ENCODE results near the gene SEZ6L2. TPM values are rescaled to one million over a fixed set of nuclear protein-coding genes. Genes with fewer than 3 reads are reported as not detected.

Gene SEZ6L2
- total RNA-seq, 2 donors from 2014 or later, result 0.31 to 0.44 TPM

DNA sequence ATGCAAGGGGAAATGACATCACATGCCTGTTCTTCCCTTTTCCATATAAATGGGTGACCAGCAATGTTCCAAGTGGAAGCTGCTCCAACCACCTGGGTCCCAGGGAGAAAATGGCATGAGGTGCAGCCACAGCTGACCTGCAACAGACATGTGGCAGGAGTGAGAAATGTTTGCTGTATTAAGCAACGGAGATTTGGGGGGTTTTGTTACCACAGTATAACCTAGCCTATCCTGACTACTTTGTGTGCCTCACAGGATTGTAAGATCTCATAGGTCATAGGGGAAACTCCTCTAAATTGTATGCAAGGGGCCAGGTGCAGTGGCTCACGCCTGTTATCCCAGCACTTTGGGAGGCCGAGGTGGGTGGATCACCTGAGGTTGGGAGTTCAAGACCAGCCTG lies 48.4 kb downstream of the SEZ6L2 start:
- Mint-ChIP-seq H3K36me3 (ENCODE audit: insufficient read depth in 2 of 2) (peaks cover 3 to 14% of the 10 kb centered on the region in 2 donors), H3K27ac (no peak overlapping the region), H3K4me3 (no peak overlapping the region), H3K27me3 (ENCODE audit: low read depth) (no peaks in the 10 kb centered on the region), H3K4me1 (ENCODE audit: low read depth) (peaks cover 8% of the 10 kb centered on the region), H3K9me3 (no peaks in the 10 kb centered on the region)
- no peak for ATAC-seq (replicated peaks in 1 of 2)
- no peak for DNase-seq

DNA sequence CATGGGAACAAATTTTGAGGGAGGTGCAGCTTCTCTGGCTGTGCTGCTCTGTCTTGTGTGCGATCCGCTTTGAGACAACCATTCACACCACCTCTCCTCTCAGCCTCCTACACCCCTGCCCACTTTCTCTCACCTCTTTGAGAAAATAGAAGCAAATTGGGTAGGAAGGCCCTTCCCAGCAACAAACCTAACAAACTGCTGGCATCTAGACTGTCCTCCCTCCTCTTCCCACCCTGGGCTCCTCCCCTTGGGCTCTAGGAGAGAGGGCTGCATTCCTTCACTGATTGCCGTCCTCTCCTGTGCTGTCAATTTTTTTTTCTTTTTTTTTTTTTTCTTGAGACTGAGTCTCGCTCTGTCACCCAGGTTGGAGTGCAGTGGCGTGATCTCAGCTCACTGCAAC lies 49.8 kb downstream of the SEZ6L2 start:
- Mint-ChIP-seq H3K36me3 (ENCODE audit: insufficient read depth in 2 of 2) (peaks cover 3 to 21% of the 10 kb centered on the region in 2 donors), H3K4me3 (no peak overlapping the region), H3K27me3 (ENCODE audit: low read depth) (no peaks in the 10 kb centered on the region), H3K4me1 (ENCODE audit: low read depth) (peaks cover 8% of the 10 kb centered on the region), H3K27ac (no peak overlapping the region), H3K9me3 (no peaks in the 10 kb centered on the region)
- no peak for ATAC-seq (replicated peaks in 1 of 2)
- DNase-seq, result no peak

GRCh38 chr16:29848420-29849297 lies 50.7 kb downstream of the SEZ6L2 start:
- Mint-ChIP-seq H3K9me3 (no peaks in the 10 kb centered on the region), H3K4me1 (ENCODE audit: low read depth) (peaks cover 8% of the 10 kb centered on the region), H3K27me3 (ENCODE audit: low read depth) (no peaks in the 10 kb centered on the region), H3K36me3 (ENCODE audit: insufficient read depth in 2 of 2) (peaks cover 5 to 21% of the 10 kb centered on the region in 2 donors), H3K4me3 (no peak overlapping the region), H3K27ac (no peak overlapping the region)
- DNase-seq, result peak; percentile 83 to 88
- peak; percentile 88 to 94 for ATAC-seq (replicated peaks in 1 of 2)

DNA sequence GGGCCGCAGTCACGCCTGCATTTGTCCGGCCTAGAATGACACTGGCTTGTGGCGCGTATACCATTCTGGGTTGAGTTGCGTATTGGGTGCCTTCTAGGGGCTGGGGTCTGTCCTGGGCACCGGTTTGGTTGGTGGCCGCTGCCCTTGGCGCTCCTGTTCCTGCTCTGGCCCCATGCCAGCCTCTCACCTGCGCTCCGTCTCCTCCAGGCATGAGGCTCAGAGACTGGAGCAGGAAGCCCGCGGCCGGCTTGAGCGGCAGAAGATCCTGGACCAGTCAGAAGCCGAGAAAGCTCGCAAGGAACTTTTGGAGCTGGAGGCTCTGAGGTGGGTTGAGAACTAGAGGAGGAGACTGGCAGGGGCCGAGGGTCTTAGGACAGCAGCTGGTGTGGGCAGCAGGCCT lies 53.7 kb downstream of the SEZ6L2 start:
- no peak for ATAC-seq (replicated peaks in 1 of 2)
- H3K36me3 Mint-ChIP-seq (ENCODE audit: insufficient read depth in 2 of 2), result peaks cover 8 to 21% of the 10 kb centered on the region in 2 donors
- no peaks in the 10 kb centered on the region for H3K9me3 Mint-ChIP-seq

GRCh38 chr16:29844575-29845331 lies 54.6 kb downstream of the SEZ6L2 start:
- Mint-ChIP-seq H3K9me3 (no peaks in the 10 kb centered on the region), H3K4me3 (no peak overlapping the region), H3K27ac (no peak overlapping the region), H3K4me1 (ENCODE audit: low read depth) (peaks cover 8% of the 10 kb centered on the region), H3K36me3 (ENCODE audit: insufficient read depth in 2 of 2) (peaks cover 8 to 21% of the 10 kb centered on the region in 2 donors), H3K27me3 (ENCODE audit: low read depth) (no peaks in the 10 kb centered on the region)
- ATAC-seq (replicated peaks in 1 of 2) (no peak), DNase-seq (no peak)

More for the DNA sequence above, 53.7 kb downstream of the SEZ6L2 start:
- DNase-seq, result no peak
- Mint-ChIP-seq H3K27ac (no peak overlapping the region), H3K4me1 (ENCODE audit: low read depth) (peaks cover 8% of the 10 kb centered on the region), H3K27me3 (ENCODE audit: low read depth) (no peaks in the 10 kb centered on the region), H3K4me3 (no peak overlapping the region)

GRCh38 chr16:29843931-29844330 lies 55.4 kb downstream of the SEZ6L2 start:
- Mint-ChIP-seq H3K4me3 (no peak overlapping the region), H3K9me3 (no peaks in the 10 kb centered on the region), H3K27me3 (ENCODE audit: low read depth) (no peaks in the 10 kb centered on the region), H3K27ac (no peak overlapping the region), H3K36me3 (ENCODE audit: insufficient read depth in 2 of 2) (peaks cover 8 to 24% of the 10 kb centered on the region in 2 donors), H3K4me1 (ENCODE audit: low read depth) (peaks cover 8% of the 10 kb centered on the region)
- ATAC-seq (replicated peaks in 1 of 2) (no peak), DNase-seq (no peak)

DNA sequence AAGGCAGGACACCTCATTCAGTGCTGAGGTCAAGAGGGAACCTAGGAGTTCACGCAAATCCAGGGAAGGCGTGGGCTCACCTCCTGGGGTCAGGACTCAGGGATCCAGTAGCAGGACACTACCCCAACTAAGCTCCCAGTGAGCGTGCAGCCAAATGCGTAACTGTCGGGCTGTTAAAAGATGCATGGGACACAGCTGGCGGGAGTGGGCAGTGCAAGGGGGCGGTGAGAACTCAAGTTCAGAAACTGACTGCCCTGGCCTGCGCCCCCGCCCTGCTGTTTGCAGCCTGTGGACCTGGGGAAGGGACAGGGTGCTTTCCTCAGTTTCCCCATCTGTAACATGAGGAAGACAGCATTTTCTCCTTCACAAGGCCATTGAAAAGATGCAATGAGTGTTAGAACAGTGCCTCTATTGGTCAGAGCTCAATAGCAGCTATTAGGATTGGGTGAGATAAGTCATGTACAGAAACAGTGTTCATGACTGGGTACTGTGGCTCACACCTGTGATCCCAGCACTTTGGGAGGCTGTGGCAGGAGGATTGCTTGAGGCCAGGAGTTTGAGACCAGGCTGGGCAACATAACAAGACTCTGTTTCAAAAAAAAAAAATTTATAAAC lies 56.5 kb downstream of the SEZ6L2 start:
- peak overlapping the region; percentile 50 for H3K27ac Mint-ChIP-seq
- H3K36me3 Mint-ChIP-seq (ENCODE audit: insufficient read depth in 2 of 2), result peaks cover 8 to 19% of the 10 kb centered on the region in 2 donors
- no peaks in the 10 kb centered on the region for H3K4me1 Mint-ChIP-seq (ENCODE audit: low read depth)

GRCh38 chr16:29841631-29842030 lies 57.7 kb downstream of the SEZ6L2 start:
- DNase-seq, result no peak
- no peaks in the 10 kb centered on the region for H3K4me1 Mint-ChIP-seq (ENCODE audit: low read depth)
- H3K9me3 Mint-ChIP-seq, result no peaks in the 10 kb centered on the region
- H3K36me3 Mint-ChIP-seq (ENCODE audit: insufficient read depth in 2 of 2), result peaks cover 8 to 15% of the 10 kb centered on the region in 2 donors
- no peaks in the 10 kb centered on the region for H3K27me3 Mint-ChIP-seq (ENCODE audit: low read depth)
- no peak overlapping the region for H3K4me3 Mint-ChIP-seq
- no peak overlapping the region for H3K27ac Mint-ChIP-seq
- no peak for ATAC-seq (replicated peaks in 1 of 2)

More for the DNA sequence above, 56.5 kb downstream of the SEZ6L2 start:
- no peaks in the 10 kb centered on the region for H3K9me3 Mint-ChIP-seq
- ATAC-seq (replicated peaks in 1 of 2) (no peak), DNase-seq (no peak)
- no peaks in the 10 kb centered on the region for H3K27me3 Mint-ChIP-seq (ENCODE audit: low read depth)
- H3K4me3 Mint-ChIP-seq, result no peak overlapping the region

DNA sequence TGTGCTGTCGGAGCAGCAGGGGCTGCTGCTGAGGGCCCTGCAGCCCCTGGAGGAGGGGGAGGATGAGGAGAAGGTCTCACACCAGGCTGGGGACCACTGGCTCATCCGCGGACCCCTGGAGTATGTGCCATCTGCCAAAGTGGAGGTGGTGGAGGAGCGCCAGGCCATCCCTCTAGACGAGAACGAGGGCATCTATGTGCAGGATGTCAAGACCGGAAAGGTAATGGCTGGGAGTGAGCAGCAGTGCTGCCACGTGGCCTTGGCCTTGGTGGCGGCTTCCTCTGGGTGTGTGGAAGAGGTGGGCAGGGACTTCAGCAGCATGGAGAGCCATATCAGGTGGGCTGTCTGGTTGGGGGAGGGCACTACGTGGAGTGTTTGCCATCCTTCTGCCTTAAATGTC lies 59.1 kb downstream of the SEZ6L2 start:
- Mint-ChIP-seq H3K27me3 (ENCODE audit: low read depth) (no peaks in the 10 kb centered on the region), H3K9me3 (no peaks in the 10 kb centered on the region), H3K27ac (no peak overlapping the region), H3K4me3 (no peak overlapping the region), H3K4me1 (ENCODE audit: low read depth) (no peaks in the 10 kb centered on the region), H3K36me3 (ENCODE audit: insufficient read depth in 2 of 2) (peaks cover 8 to 16% of the 10 kb centered on the region in 2 donors)
- DNase-seq (no peak), ATAC-seq (replicated peaks in 1 of 2) (no peak)

- H3K4me1 Mint-ChIP-seq (ENCODE audit: low read depth), result no peaks in the 10 kb centered on the region
- H3K36me3 Mint-ChIP-seq (ENCODE audit: insufficient read depth in 2 of 2), result peaks cover 8 to 15% of the 10 kb centered on the region in 2 donors
- no peak overlapping the region for H3K27ac Mint-ChIP-seq
Observed at GRCh38 chr16:29839822-29840221, 59.5 kb downstream of the SEZ6L2 start.

GRCh38 chr16:29837841-29838240 lies 61.5 kb downstream of the SEZ6L2 start:
- ATAC-seq (replicated peaks in 1 of 2) (no peak), DNase-seq (no peak)
- H3K4me1 Mint-ChIP-seq (ENCODE audit: low read depth), result peaks cover 11% of the 10 kb centered on the region
- peaks cover 8 to 17% of the 10 kb centered on the region in 2 donors for H3K36me3 Mint-ChIP-seq (ENCODE audit: insufficient read depth in 2 of 2)
- H3K9me3 Mint-ChIP-seq, result no peaks in the 10 kb centered on the region
- no peak overlapping the region for H3K27ac Mint-ChIP-seq
- no peaks in the 10 kb centered on the region for H3K27me3 Mint-ChIP-seq (ENCODE audit: low read depth)
- no peak overlapping the region for H3K4me3 Mint-ChIP-seq

More at GRCh38 chr16:29839822-29840221, 59.5 kb downstream of the SEZ6L2 start:
- Mint-ChIP-seq H3K4me3 (no peak overlapping the region), H3K27me3 (ENCODE audit: low read depth) (no peaks in the 10 kb centered on the region), H3K9me3 (no peaks in the 10 kb centered on the region)
- no peak for DNase-seq
- ATAC-seq (replicated peaks in 1 of 2), result no peak

- Mint-ChIP-seq H3K4me3 (no peak overlapping the region), H3K4me1 (ENCODE audit: low read depth) (peaks cover 11% of the 10 kb centered on the region), H3K27me3 (ENCODE audit: low read depth) (no peaks in the 10 kb centered on the region), H3K9me3 (no peaks in the 10 kb centered on the region), H3K27ac (no peak overlapping the region), H3K36me3 (ENCODE audit: insufficient read depth in 2 of 2) (peaks cover 12 to 21% of the 10 kb centered on the region in 2 donors)
- no peak for DNase-seq
- ATAC-seq (replicated peaks in 1 of 2), result no peak
Observed at GRCh38 chr16:29836623-29837022, 62.7 kb downstream of the SEZ6L2 start.

GRCh38 chr16:29835926-29836325 lies 63.4 kb downstream of the SEZ6L2 start:
- Mint-ChIP-seq H3K9me3 (no peaks in the 10 kb centered on the region), H3K36me3 (ENCODE audit: insufficient read depth in 2 of 2) (peaks cover 9 to 21% of the 10 kb centered on the region in 2 donors), H3K4me3 (no peak overlapping the region), H3K4me1 (ENCODE audit: low read depth) (peaks cover 11% of the 10 kb centered on the region), H3K27me3 (ENCODE audit: low read depth) (no peaks in the 10 kb centered on the region), H3K27ac (no peak overlapping the region)
- no peak for DNase-seq
- ATAC-seq (replicated peaks in 1 of 2), result no peak

Data from activated T-cell treated with anti-CD3 and anti-CD28 coated beads, Interleukin-2, amount 50 U/mL, for 72 hours (primary cell).